Measurements from ENCODE around the gene PSMD11.

GRCh38 chr17:32488604-32489180 is 44.4 kb downstream of the PSMD11 start:
- TF ChIP-seq CTCF (IDR thresholded peaks at IDR 0.05), result no peak
- no peak for TF ChIP-seq POLR2AphosphoS5 (IDR thresholded peaks at IDR 0.05; ENCODE audit: low read depth, low read length)

Measured in Panc1 (cell line).